ENCODE results near the gene SAG. TPM values are rescaled to one million over a fixed set of nuclear protein-coding genes. Genes with fewer than 3 reads are reported as not detected.

Gene SAG
- total and polyA plus RNA-seq, 8 donors, result not detected

GRCh38 chr2:233262562-233262961 lies 45.1 kb upstream of the SAG start:
- Histone ChIP-seq H3K27me3 (no peaks in the 10 kb centered on the region), H3K4me3 (no peak overlapping the region), H3K9me3 (no peaks in the 10 kb centered on the region), H3K4me1 (no peaks in the 10 kb centered on the region), H3K36me3 (peaks cover under 1 to 67% (median 39%) of the 10 kb centered on the region in 3 donors), H3K27ac (no peak overlapping the region)
- WGBS, 2 donors, result 83 to 95% methylated on average over 5 of the region's 5 CpGs
- no peak for ATAC-seq
- intact Hi-C loops (cut with DNase I), result no loop called here
- FAIRE-seq, result no peak
- TF ChIP-seq CTCF (IDR thresholded peaks at IDR 0.05), result no peak
- DNase-seq, result no peak

DNA sequence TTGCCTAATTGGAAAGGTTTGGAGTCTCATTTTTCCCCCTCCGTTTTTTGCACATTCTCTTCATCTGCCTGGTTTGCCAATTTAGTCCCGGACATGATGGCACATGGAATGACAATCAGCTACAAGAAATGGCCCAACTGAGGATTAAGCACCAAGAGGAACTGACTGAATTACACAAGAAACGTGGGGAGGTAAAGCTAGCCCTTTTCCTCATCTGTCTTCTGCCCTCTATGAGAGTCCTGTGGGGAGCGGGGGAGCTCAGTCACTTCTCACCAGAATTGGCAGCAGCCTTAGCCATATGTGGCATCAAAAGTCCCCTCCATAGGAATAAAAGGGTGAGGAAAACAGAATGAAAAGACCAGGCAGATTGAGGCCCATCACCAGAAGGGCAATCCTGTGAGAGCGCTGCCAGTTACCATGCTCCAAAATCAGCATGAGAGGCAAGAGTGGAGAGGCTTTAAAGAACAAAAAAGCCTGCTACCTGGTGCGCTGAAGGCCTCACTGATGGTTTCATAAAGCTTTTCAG lies 44.5 kb upstream of the SAG start:
- Histone ChIP-seq H3K4me1 (no peaks in the 10 kb centered on the region), H3K27ac (no peak overlapping the region), H3K27me3 (no peaks in the 10 kb centered on the region), H3K4me3 (no peak overlapping the region), H3K36me3 (peaks cover 0 to 67% (median 39%) of the 10 kb centered on the region in 3 donors), H3K9me3 (no peaks in the 10 kb centered on the region)
- WGBS, 2 donors, result 88 to 89% methylated on average over 6 of the region's 6 CpGs
- TF ChIP-seq CTCF (IDR thresholded peaks at IDR 0.05), result no peak
- intact Hi-C loops (cut with DNase I), result no loop called here
- no peak for FAIRE-seq
- no peak for DNase-seq
- ATAC-seq, result no peak

GRCh38 chr2:233264667-233265066 lies 42.9 kb upstream of the SAG start:
- ATAC-seq (no peak), FAIRE-seq (no peak), DNase-seq (no peak)
- no peaks in the 10 kb centered on the region for H3K9me3 ChIP-seq
- peaks cover 0 to 67% (median 39%) of the 10 kb centered on the region in 3 donors for H3K36me3 ChIP-seq
- no peak overlapping the region for H3K4me3 ChIP-seq
- H3K27me3 ChIP-seq, result no peaks in the 10 kb centered on the region
- no peaks in the 10 kb centered on the region for H3K4me1 ChIP-seq
- WGBS, 2 donors, result 84 to 89% methylated on average over 8 of the region's 8 CpGs
- no peak overlapping the region for H3K27ac ChIP-seq
- intact Hi-C loops (cut with DNase I), result no loop called here
- no peak for TF ChIP-seq CTCF (IDR thresholded peaks at IDR 0.05)

DNA sequence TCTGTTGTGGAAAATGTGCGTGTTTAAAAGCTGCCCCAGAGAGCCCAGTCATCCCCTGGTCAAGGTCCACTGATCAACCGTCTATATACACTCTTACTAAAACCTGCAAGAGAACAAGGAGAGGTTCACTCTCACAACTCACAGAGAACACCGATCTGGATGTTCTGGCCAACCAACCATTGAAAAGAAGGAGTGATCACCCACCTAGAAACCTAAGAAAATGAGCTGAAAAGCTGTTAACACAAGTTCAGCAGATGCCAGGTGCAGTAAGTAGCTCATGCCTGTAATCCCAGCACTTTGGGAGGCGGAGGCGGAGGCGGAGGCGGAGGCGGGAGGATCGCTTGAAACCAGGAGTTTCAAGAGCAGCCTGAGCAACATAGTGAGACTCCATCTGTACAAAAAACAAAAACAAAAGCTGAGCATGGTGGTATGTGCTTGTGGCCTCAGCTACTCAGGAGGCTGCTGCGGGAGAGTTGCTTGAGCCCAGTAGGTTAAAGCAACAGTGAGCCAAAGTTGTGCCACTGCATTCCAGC lies 41.7 kb upstream of the SAG start:
- peaks cover under 1 to 12% (median 9%) of the 10 kb centered on the region in 3 donors for H3K4me1 ChIP-seq
- no peaks in the 10 kb centered on the region for H3K27me3 ChIP-seq
- FAIRE-seq, result no peak
- peaks cover 0 to 56% (median 32%) of the 10 kb centered on the region in 3 donors for H3K36me3 ChIP-seq
- no peaks in the 10 kb centered on the region for H3K9me3 ChIP-seq
- H3K27ac ChIP-seq, result no peak overlapping the region
- no peak for ATAC-seq
- no peak for TF ChIP-seq CTCF (IDR thresholded peaks at IDR 0.05)
- DNase-seq, result no peak
- intact Hi-C loops (cut with DNase I), result no loop called here
- WGBS, 2 donors, result 92 to 93% methylated on average over 10 of the region's 10 CpGs
- no peak overlapping the region for H3K4me3 ChIP-seq

DNA sequence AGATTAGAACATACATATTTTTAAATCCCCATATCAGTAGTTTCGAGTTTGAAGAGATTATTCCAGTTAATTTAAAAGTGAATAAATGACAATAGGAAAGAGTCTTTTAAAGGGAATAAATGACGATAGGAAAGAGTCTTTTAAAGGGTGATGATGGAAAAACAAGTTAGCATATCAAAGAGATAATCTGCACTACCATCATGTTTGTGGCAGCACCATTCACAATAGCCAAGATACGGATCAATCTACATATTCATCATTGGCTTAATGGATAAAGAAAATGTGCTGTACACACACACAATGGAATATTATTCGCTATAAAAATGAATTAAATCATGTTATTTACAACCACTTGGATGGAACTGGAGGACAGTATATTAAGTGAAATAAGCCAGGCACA lies 41.1 kb upstream of the SAG start:
- no peak for DNase-seq
- no peak for FAIRE-seq
- no peaks in the 10 kb centered on the region for H3K9me3 ChIP-seq
- no peak overlapping the region for H3K27ac ChIP-seq
- TF ChIP-seq CTCF (IDR thresholded peaks at IDR 0.05), result no peak
- peaks cover 6 to 17% (median 13%) of the 10 kb centered on the region in 3 donors for H3K4me1 ChIP-seq
- H3K4me3 ChIP-seq, result no peak overlapping the region
- intact Hi-C loops (cut with DNase I), result no loop called here
- peaks cover 0 to 52% (median 32%) of the 10 kb centered on the region in 3 donors for H3K36me3 ChIP-seq
- WGBS, 2 donors, result 92 to 95% methylated on average over 4 of the region's 4 CpGs
- H3K27me3 ChIP-seq, result no peaks in the 10 kb centered on the region
- no peak for ATAC-seq
